Chondrocyte (in vitro differentiated cells): ENCODE results near the gene RXRA. TPM values are rescaled to one million over a fixed set of nuclear protein-coding genes. Genes with fewer than 3 reads are reported as not detected.
A peak's percentile ranks its signal among the peaks of the same experiment; 100 is the strongest.

Source experiments
- DNase-seq: peaks from one replicate; pipeline ENCODE4 v3.0.0; 2021; ENCODE audit warnings: mixed read lengths, low spot score
- H3K27ac Mint-ChIP-seq: one replicate; pipeline ENCODE4 v1.8.0; 2021; ENCODE audit warnings: mild to moderate bottlenecking, moderate library complexity, mixed read lengths; ENCODE audit not compliant: unreplicated experiment
- H3K27me3 Mint-ChIP-seq: 2 replicates; pipeline ENCODE4 v1.8.0; 2021; ENCODE audit warnings: low read depth, mixed read lengths
- H3K36me3 Mint-ChIP-seq: 2 replicates; pipeline ENCODE4 v1.8.0; 2021; ENCODE audit warnings: low read depth, mixed read lengths
- H3K4me1 Mint-ChIP-seq: 2 replicates; pipeline ENCODE4 v1.8.0; 2021; ENCODE audit warnings: low read depth, mild to moderate bottlenecking, mixed read lengths
- H3K4me3 Mint-ChIP-seq: one replicate; pipeline ENCODE4 v1.8.0; 2021; ENCODE audit warnings: mild to moderate bottlenecking, moderate library complexity, mixed read lengths; ENCODE audit not compliant: unreplicated experiment
- H3K9me3 Mint-ChIP-seq: 2 replicates; pipeline ENCODE4 v1.8.0; 2021; ENCODE audit warnings: low read depth, mixed read lengths
- total RNA-seq: library from RNA; stranded (reverse); gene quantifications from 3 replicates; pipeline ENCODE4 v1.2.1, GENCODE V29; 2021
- TF ChIP-seq, protein P1 (sequence below): fragments of 200-600 bp; sonication (generic); IDR thresholded peaks from 2 replicates; pipeline ENCODE4 v1.5.0; 2021; ENCODE audit warnings: antibody characterized with exemption, mild to moderate bottlenecking, moderate library complexity

Gene RXRA
- total RNA-seq, 1 donor from 2014 or later: 27.3 TPM

DNA sequence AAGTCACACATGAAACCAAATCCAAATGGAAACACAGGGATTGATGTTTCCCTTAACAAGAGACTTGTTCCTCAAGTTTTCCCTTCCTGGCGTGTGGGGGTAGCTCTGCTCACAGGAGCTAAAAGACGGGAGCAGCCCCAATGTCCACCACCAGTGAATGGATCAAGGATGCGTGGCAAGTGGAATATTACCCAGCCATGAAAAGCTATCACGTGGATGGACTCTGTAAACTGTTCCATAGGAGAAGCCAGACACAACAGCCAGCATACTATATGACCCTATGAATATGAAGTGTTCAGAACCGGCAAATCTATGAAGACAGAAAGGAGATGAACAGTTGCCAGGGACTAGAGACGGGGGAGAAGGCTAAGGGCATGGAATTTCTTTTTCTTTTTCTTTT is 28.3 kb upstream of the RXRA start:
- DNase-seq: peak; percentile 22
- Mint-ChIP-seq H3K9me3 (no peaks in the 10 kb centered on the region), H3K27me3 (peaks cover 6% of the 10 kb centered on the region), H3K36me3 (peaks cover 2% of the 10 kb centered on the region), H3K27ac (no peak overlapping the region), H3K4me1 (peaks cover 3% of the 10 kb centered on the region), H3K4me3 (no peak overlapping the region)
- TF ChIP-seq, protein P1, sequence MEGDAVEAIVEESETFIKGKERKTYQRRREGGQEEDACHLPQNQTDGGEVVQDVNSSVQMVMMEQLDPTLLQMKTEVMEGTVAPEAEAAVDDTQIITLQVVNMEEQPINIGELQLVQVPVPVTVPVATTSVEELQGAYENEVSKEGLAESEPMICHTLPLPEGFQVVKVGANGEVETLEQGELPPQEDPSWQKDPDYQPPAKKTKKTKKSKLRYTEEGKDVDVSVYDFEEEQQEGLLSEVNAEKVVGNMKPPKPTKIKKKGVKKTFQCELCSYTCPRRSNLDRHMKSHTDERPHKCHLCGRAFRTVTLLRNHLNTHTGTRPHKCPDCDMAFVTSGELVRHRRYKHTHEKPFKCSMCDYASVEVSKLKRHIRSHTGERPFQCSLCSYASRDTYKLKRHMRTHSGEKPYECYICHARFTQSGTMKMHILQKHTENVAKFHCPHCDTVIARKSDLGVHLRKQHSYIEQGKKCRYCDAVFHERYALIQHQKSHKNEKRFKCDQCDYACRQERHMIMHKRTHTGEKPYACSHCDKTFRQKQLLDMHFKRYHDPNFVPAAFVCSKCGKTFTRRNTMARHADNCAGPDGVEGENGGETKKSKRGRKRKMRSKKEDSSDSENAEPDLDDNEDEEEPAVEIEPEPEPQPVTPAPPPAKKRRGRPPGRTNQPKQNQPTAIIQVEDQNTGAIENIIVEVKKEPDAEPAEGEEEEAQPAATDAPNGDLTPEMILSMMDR: no peak

DNA sequence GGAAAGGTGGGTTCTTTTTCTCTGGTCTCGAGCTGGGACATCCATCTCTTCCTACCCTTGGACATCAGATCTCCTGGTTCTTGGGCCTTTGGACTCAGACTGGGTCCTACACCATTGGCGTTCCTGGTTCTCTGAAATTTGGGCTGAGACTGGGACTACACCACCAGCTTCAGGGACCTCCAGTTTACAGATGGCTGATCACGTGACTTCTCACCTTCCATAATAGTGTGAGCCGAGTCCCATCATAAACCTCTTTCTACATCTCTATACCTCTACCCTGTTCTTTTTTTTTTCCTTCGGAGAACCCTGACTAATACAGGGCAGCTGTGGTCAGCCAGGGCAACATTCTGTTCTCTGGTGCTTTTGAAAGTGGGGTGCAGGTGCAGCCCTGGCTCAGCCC is 27.2 kb upstream of the RXRA start:
- peaks cover 2% of the 10 kb centered on the region for H3K36me3 Mint-ChIP-seq
- H3K27me3 Mint-ChIP-seq: peaks cover 6% of the 10 kb centered on the region
- H3K9me3 Mint-ChIP-seq: no peaks in the 10 kb centered on the region
- no peak overlapping the region for H3K27ac Mint-ChIP-seq
- no peaks in the 10 kb centered on the region for H3K4me1 Mint-ChIP-seq
- H3K4me3 Mint-ChIP-seq: no peak overlapping the region
- no peak for DNase-seq
- TF ChIP-seq, protein P1: no peak

DNA sequence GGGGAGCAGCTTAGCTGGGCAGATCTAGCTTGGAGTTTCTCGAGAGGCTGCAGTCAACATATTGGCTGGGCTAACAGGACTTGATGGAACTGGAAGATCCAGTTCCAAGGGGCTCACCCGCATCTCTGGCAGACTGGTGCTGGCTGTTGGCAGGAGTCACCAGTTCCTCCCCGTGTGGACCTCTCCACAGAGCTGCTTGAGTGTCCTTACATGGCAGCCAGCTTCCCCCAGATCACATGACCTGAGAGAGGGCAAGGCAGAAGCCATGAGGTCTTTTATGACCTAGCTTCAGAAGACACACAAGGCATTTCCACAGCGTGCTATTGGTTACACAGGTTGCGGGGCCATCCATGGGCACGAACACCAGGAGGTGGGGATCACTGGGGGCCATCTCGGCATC is 26.4 kb upstream of the RXRA start:
- Mint-ChIP-seq H3K36me3 (peaks cover 2% of the 10 kb centered on the region), H3K4me3 (no peak overlapping the region), H3K27ac (no peak overlapping the region), H3K9me3 (no peaks in the 10 kb centered on the region), H3K4me1 (no peaks in the 10 kb centered on the region), H3K27me3 (peaks cover 6% of the 10 kb centered on the region)
- TF ChIP-seq, protein P1: no peak
- peak; percentile 47 for DNase-seq

DNA sequence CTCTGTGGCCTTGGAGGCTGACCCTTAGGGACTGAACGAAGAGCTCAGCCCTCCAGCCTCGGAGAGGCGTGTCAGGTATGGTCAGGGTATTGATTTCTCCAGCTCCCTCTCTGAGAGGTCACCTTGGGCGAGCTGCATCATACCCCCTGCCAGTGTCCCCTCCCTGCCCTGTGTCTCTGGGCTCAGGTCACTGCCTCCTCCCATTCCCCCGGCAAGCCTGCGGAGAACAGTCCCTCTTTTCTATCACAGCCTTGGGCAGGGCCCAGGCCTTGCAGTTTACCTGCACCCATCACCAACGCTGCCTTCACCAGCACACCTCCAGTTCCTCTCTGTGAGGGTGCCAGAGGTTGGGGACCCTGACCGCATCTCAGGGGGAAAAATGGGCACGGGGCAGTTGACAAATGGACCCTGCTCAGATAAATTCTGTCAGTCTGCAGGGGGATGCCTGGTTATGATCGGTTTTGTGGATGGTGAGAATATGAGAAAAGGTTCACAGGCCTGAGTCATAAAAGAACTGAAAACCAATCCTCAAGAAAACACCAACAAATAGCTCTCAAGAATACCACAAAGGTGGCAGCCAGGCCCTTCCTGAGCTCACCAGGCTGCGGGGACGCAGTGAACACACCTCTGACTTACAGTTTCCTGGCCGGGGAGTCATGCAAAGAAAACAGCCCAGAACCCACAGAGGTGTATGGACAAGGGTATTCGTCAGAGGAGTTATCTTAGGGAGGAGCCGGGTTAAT is 24.7 kb upstream of the RXRA start:
- no peak overlapping the region for H3K27ac Mint-ChIP-seq
- peak; percentile 69 for DNase-seq

DNA sequence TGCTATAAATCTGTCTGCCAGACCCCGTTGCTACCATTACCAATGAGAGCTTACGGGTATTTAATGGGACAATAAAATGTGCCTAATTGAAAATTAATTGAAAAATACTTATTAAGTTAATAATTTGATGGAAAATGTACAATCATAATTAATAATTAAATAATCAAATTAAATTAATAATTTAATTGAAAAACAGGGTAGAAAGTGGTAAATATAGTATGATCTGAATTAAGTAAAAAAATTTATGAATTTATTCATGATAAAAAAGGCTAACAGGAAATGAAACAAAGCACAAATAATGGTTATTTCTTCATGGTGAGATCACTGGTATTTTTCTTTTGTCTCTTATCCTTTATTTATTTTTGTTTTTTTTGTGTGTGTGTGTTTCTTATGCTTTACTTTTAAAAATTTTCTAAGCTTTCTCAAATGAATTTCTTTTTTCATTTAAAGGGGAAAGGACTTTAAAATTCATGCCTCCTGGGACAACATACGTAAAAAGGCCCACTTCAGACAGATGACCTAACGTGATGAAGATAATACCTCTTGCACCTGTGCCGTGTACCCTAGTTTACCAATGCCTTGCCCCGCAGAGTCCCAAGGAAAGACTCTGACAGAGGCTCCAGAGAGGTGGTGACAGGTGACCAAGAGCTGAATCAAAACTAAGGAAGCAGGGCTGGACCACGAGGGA is 24.0 kb upstream of the RXRA start:
- Mint-ChIP-seq H3K4me1 (no peaks in the 10 kb centered on the region), H3K36me3 (peaks cover 2% of the 10 kb centered on the region), H3K9me3 (no peaks in the 10 kb centered on the region), H3K27ac (no peak overlapping the region), H3K27me3 (peaks cover 6% of the 10 kb centered on the region), H3K4me3 (no peak overlapping the region)
- no peak for DNase-seq
- TF ChIP-seq, protein P1: no peak

More for the DNA sequence above, 24.7 kb upstream of the RXRA start:
- Mint-ChIP-seq H3K9me3 (no peaks in the 10 kb centered on the region), H3K4me1 (no peaks in the 10 kb centered on the region), H3K4me3 (no peak overlapping the region), H3K36me3 (peaks cover 2% of the 10 kb centered on the region), H3K27me3 (peaks cover 6% of the 10 kb centered on the region)
- TF ChIP-seq, protein P1: no peak
